GM12864 (cell line): ENCODE data around the gene CBX8.
A peak's percentile ranks its signal among the peaks of the same experiment; 100 is the strongest.

Experiments used
- DNase-seq: peaks from one replicate; pipeline ENCODE4 v3.0.0-alpha.2; 2011; ENCODE audit warnings: low read depth
- H3K4me3 ChIP-seq: 2 replicates; pipeline ENCODE4 v1.5.1; 2011; ENCODE audit warnings: mild to moderate bottlenecking, low read depth, low read length, control low read depth
- CTCF ChIP-seq: IDR thresholded peaks from 2 replicates; pipeline ENCODE4 v1.5.1; 2011; ENCODE audit warnings: low read depth, mild to moderate bottlenecking, moderate library complexity, low read length, control low read depth, inconsistent platforms; ENCODE audit errors: missing control alignments

Gene CBX8

GRCh38 chr17:79837888-79838521 lies 41.1 kb upstream of the CBX8 start:
- peak overlapping the region; percentile 84 for H3K4me3 ChIP-seq
- no peak for DNase-seq
- no peak for TF ChIP-seq CTCF

- TF ChIP-seq CTCF, result no peak
- peak; percentile 49 for DNase-seq
- H3K4me3 ChIP-seq, result peak overlapping the region; percentile 84
These were observed 40.4 kb upstream of the CBX8 start for GRCh38 chr17:79836972-79837887.

- TF ChIP-seq CTCF, result no peak
- no peak for DNase-seq
- H3K4me3 ChIP-seq, result peak overlapping the region; percentile 13
These were observed 39.7 kb upstream of the CBX8 start for GRCh38 chr17:79836510-79836971.

GRCh38 chr17:79835953-79836509 lies 39.2 kb upstream of the CBX8 start:
- no peak overlapping the region for H3K4me3 ChIP-seq
- no peak for DNase-seq
- no peak for TF ChIP-seq CTCF

GRCh38 chr17:79835470-79835899 lies 38.6 kb upstream of the CBX8 start:
- no peak overlapping the region for H3K4me3 ChIP-seq
- DNase-seq, result no peak
- no peak for TF ChIP-seq CTCF

- TF ChIP-seq CTCF, result peak; percentile 59
- H3K4me3 ChIP-seq, result no peak overlapping the region
- no peak for DNase-seq
These were observed 37.9 kb upstream of the CBX8 start for GRCh38 chr17:79834565-79835469.
